GM23338 (cell line): ENCODE results near the gene CPNE8. TPM values are rescaled to one million over a fixed set of nuclear protein-coding genes. Genes with fewer than 3 reads are reported as not detected.

ENCODE experiments used
- ATAC-seq: fragments of 200-7000 bp; cut with Tn5 transposase; 3 replicates; pipeline ENCODE4 v1.9.1; 2020
- DNase-seq: peaks from one replicate; pipeline ENCODE4 v3.0.0-alpha.2; 2015; ENCODE audit warnings: low spot score
- H2AFZ ChIP-seq: fragments of 200-600 bp; sonication (generic); 2 replicates; pipeline ENCODE4 v1.8.0; 2016; ENCODE audit warnings: antibody characterized with exemption, mild to moderate bottlenecking, moderate library complexity
- H3F3A ChIP-seq: fragments of 200-600 bp; sonication (generic); replicated peaks from 2 replicates; pipeline ENCODE4 v1.8.0; 2017; ENCODE audit warnings: antibody characterized with exemption, mixed run types, low read depth
- H3K27ac ChIP-seq: fragments of 200-600 bp; sonication (generic); 2 replicates; pipeline ENCODE4 v1.6.1; 2016; ENCODE audit warnings: low read depth
- H3K27me3 ChIP-seq: fragments of 200-600 bp; sonication (generic); 2 replicates; pipeline ENCODE4 v1.8.0; 2016; ENCODE audit warnings: mild to moderate bottlenecking, mixed run types, moderate library complexity; ENCODE audit not compliant: insufficient read depth
- H3K36me3 ChIP-seq: fragments of 200-600 bp; sonication (generic); 2 replicates; pipeline ENCODE4 v1.8.0; 2016; ENCODE audit warnings: mild to moderate bottlenecking; ENCODE audit not compliant: insufficient read depth
- H3K4me1 ChIP-seq: fragments of 200-600 bp; sonication (generic); 2 replicates; pipeline ENCODE4 v1.8.0; 2016; ENCODE audit warnings: mild to moderate bottlenecking, moderate library complexity; ENCODE audit not compliant: insufficient read depth
- H3K4me2 ChIP-seq: fragments of 200-600 bp; sonication (generic); 2 replicates; pipeline ENCODE4 v1.7.1; 2017; ENCODE audit warnings: mixed run types
- H3K4me3 ChIP-seq: fragments of 200-600 bp; sonication (generic); 2 replicates; pipeline ENCODE4 v1.6.1; 2016; ENCODE audit warnings: mixed run types
- H3K79me2 ChIP-seq: fragments of 200-600 bp; sonication (generic); replicated peaks from 2 replicates; pipeline ENCODE4 v1.8.0; 2017; ENCODE audit warnings: mild to moderate bottlenecking; ENCODE audit not compliant: insufficient read depth
- H3K9me2 ChIP-seq: fragments of 200-600 bp; sonication (generic); 2 replicates; pipeline ENCODE4 v1.8.0; 2017; ENCODE audit not compliant: insufficient read depth
- H4K20me1 ChIP-seq: fragments of 200-600 bp; sonication (generic); replicated peaks from 2 replicates; pipeline ENCODE4 v1.8.0; 2017; ENCODE audit warnings: mild to moderate bottlenecking; ENCODE audit not compliant: insufficient read depth
- H3K27ac Mint-ChIP-seq: 2 replicates; pipeline ENCODE4 v1.8.0; 2020; ENCODE audit warnings: inconsistent platforms, mild to moderate bottlenecking, moderate library complexity, mixed read lengths
- H3K27me3 Mint-ChIP-seq: 3 replicates; pipeline ENCODE4 v1.8.0; 2022; ENCODE audit warnings: low read depth, mild to moderate bottlenecking, moderate library complexity, mixed read lengths, inconsistent platforms; ENCODE audit not compliant: insufficient read depth, poor library complexity
- H3K36me3 Mint-ChIP-seq: 3 replicates; pipeline ENCODE4 v1.8.0; 2021; ENCODE audit warnings: low read depth, mild to moderate bottlenecking, inconsistent platforms, moderate library complexity, mixed read lengths
- H3K4me1 Mint-ChIP-seq: 3 replicates; pipeline ENCODE4 v1.8.0; 2020; ENCODE audit warnings: mild to moderate bottlenecking, inconsistent platforms, mixed read lengths
- H3K4me3 Mint-ChIP-seq: 3 replicates; pipeline ENCODE4 v1.8.0; 2021; ENCODE audit warnings: moderate library complexity, mild to moderate bottlenecking, inconsistent platforms, mixed read lengths
- H3K9me3 Mint-ChIP-seq: 3 replicates; pipeline ENCODE4 v1.8.0; 2020; ENCODE audit warnings: moderate library complexity, mild to moderate bottlenecking, inconsistent platforms, mixed read lengths
- CREB1 ChIP-seq: fragments of 250-450 bp; sonication (Bioruptor Pico); IDR thresholded peaks from 2 replicates; pipeline ENCODE4 v1.5.0; 2020; ENCODE audit warnings: low read depth, mild to moderate bottlenecking, moderate library complexity
- EZH2phosphoT487 ChIP-seq: fragments of 200-600 bp; sonication (generic); IDR thresholded peaks from one replicate; pipeline ENCODE4 v1.8.1; 2018; ENCODE audit warnings: antibody characterized with exemption; ENCODE audit not compliant: unreplicated experiment
- STAT1 ChIP-seq: IDR thresholded peaks from one replicate; pipeline ENCODE4 v1.6.1; 2016; ENCODE audit warnings: antibody characterized with exemption; ENCODE audit not compliant: unreplicated experiment
- ZNF114 ChIP-seq: fragments of 250-450 bp; sonication (Bioruptor Pico); IDR thresholded peaks from 2 replicates; pipeline ENCODE4 v1.5.0; 2020; ENCODE audit warnings: mild to moderate bottlenecking, moderate library complexity
- ZNF331 ChIP-seq: fragments of 250-450 bp; sonication (Bioruptor Pico); IDR thresholded peaks from 2 replicates; pipeline ENCODE4 v1.5.0; 2020; ENCODE audit warnings: low read depth, mild to moderate bottlenecking, moderate library complexity
- polyA plus RNA-seq: library from polyadenylated mRNA; unstranded; fragments of >200 nt; fragmentation: Nextera tagmentation; extraction: Ambion mirVana; gene quantifications from 2 replicates; pipeline ENCODE4 v1.2.1, GENCODE V29; 2016
- total RNA-seq: library from RNA; depleted of rRNA; stranded (reverse); fragments of >200 nt; shearing (Covaris generic); gene quantifications from 2 replicates; pipeline ENCODE4 v1.2.3, GENCODE V29; 2014
- TF ChIP-seq, protein P1 (sequence below): fragments of 250-450 bp; sonication (Bioruptor Pico); IDR thresholded peaks from 2 replicates; pipeline ENCODE4 v1.5.0; 2020; ENCODE audit warnings: mild to moderate bottlenecking, moderate library complexity
- TF ChIP-seq, protein P2 (sequence below): IDR thresholded peaks from one replicate; pipeline ENCODE4 v1.6.1; 2018; ENCODE audit warnings: antibody characterized with exemption; ENCODE audit not compliant: unreplicated experiment
- TF ChIP-seq, protein P3 (sequence below), 2 experiments: fragments of 200-600 bp in 1 of 2; sonication (generic) in 1 of 2; conservative IDR thresholded peaks; 2 replicates each; pipeline versions ENCODE4 v1.5.1 to v1.6.1; 2016 to 2017; ENCODE audit warnings: antibody characterized with exemption in 2 of 2, low read depth in 2 of 2, mild to moderate bottlenecking in 2 of 2, moderate library complexity in 1 of 2
- TF ChIP-seq, protein P4 (sequence below): IDR thresholded peaks from 2 replicates; pipeline ENCODE4 v1.6.1; 2016; ENCODE audit warnings: antibody characterized with exemption

Gene CPNE8
- total and polyA plus RNA-seq, 2 experiments from 2014 or later, result 8.7 to 10.1 TPM

DNA sequence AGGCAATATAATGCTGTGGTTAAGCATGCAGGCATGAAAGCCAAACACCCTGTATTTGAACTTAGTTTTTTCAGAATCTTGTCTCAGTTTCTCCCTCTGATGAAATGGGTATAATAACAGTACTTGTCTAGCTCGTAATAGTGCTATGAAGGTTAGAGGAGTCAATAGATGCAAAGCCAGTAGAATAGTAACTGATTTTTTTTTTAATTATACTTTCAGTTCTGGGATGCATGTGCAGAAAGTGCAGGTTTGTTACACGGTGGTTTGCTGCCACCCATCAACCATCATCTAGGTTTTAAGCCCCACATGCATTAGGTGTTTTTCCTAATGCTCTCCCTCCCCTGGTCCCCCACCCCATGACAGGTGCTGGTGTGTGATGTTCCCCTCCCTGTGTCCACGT is 87.4 kb downstream of the CPNE8 start (continued):
- TF ChIP-seq, protein P1, sequence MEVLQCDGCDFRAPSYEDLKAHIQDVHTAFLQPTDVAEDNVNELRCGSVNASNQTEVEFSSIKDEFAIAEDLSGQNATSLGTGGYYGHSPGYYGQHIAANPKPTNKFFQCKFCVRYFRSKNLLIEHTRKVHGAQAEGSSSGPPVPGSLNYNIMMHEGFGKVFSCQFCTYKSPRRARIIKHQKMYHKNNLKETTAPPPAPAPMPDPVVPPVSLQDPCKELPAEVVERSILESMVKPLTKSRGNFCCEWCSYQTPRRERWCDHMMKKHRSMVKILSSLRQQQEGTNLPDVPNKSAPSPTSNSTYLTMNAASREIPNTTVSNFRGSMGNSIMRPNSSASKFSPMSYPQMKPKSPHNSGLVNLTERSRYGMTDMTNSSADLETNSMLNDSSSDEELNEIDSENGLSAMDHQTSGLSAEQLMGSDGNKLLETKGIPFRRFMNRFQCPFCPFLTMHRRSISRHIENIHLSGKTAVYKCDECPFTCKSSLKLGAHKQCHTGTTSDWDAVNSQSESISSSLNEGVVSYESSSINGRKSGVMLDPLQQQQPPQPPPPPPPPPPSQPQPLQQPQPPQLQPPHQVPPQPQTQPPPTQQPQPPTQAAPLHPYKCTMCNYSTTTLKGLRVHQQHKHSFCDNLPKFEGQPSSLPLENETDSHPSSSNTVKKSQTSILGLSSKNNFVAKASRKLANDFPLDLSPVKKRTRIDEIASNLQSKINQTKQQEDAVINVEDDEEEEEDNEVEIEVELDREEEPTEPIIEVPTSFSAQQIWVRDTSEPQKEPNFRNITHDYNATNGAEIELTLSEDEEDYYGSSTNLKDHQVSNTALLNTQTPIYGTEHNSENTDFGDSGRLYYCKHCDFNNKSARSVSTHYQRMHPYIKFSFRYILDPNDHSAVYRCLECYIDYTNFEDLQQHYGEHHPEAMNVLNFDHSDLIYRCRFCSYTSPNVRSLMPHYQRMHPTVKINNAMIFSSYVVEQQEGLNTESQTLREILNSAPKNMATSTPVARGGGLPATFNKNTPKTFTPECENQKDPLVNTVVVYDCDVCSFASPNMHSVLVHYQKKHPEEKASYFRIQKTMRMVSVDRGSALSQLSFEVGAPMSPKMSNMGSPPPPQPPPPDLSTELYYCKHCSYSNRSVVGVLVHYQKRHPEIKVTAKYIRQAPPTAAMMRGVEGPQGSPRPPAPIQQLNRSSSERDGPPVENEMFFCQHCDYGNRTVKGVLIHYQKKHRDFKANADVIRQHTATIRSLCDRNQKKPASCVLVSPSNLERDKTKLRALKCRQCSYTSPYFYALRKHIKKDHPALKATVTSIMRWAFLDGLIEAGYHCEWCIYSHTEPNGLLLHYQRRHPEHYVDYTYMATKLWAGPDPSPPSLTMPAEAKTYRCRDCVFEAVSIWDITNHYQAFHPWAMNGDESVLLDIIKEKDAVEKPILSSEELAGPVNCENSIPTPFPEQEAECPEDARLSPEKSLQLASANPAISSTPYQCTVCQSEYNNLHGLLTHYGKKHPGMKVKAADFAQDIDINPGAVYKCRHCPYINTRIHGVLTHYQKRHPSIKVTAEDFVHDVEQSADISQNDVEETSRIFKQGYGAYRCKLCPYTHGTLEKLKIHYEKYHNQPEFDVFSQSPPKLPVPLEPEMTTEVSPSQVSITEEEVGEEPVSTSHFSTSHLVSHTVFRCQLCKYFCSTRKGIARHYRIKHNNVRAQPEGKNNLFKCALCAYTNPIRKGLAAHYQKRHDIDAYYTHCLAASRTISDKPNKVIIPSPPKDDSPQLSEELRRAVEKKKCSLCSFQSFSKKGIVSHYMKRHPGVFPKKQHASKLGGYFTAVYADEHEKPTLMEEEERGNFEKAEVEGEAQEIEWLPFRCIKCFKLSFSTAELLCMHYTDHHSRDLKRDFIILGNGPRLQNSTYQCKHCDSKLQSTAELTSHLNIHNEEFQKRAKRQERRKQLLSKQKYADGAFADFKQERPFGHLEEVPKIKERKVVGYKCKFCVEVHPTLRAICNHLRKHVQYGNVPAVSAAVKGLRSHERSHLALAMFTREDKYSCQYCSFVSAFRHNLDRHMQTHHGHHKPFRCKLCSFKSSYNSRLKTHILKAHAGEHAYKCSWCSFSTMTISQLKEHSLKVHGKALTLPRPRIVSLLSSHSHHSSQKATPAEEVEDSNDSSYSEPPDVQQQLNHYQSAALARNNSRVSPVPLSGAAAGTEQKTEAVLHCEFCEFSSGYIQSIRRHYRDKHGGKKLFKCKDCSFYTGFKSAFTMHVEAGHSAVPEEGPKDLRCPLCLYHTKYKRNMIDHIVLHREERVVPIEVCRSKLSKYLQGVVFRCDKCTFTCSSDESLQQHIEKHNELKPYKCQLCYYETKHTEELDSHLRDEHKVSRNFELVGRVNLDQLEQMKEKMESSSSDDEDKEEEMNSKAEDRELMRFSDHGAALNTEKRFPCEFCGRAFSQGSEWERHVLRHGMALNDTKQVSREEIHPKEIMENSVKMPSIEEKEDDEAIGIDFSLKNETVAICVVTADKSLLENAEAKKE, result no peak
- TF ChIP-seq ZNF331 (no peak), CREB1 (CRISPR knock-in tag) (no peak)
- TF ChIP-seq, protein P2, sequence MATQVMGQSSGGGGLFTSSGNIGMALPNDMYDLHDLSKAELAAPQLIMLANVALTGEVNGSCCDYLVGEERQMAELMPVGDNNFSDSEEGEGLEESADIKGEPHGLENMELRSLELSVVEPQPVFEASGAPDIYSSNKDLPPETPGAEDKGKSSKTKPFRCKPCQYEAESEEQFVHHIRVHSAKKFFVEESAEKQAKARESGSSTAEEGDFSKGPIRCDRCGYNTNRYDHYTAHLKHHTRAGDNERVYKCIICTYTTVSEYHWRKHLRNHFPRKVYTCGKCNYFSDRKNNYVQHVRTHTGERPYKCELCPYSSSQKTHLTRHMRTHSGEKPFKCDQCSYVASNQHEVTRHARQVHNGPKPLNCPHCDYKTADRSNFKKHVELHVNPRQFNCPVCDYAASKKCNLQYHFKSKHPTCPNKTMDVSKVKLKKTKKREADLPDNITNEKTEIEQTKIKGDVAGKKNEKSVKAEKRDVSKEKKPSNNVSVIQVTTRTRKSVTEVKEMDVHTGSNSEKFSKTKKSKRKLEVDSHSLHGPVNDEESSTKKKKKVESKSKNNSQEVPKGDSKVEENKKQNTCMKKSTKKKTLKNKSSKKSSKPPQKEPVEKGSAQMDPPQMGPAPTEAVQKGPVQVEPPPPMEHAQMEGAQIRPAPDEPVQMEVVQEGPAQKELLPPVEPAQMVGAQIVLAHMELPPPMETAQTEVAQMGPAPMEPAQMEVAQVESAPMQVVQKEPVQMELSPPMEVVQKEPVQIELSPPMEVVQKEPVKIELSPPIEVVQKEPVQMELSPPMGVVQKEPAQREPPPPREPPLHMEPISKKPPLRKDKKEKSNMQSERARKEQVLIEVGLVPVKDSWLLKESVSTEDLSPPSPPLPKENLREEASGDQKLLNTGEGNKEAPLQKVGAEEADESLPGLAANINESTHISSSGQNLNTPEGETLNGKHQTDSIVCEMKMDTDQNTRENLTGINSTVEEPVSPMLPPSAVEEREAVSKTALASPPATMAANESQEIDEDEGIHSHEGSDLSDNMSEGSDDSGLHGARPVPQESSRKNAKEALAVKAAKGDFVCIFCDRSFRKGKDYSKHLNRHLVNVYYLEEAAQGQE, result no peak

DNA sequence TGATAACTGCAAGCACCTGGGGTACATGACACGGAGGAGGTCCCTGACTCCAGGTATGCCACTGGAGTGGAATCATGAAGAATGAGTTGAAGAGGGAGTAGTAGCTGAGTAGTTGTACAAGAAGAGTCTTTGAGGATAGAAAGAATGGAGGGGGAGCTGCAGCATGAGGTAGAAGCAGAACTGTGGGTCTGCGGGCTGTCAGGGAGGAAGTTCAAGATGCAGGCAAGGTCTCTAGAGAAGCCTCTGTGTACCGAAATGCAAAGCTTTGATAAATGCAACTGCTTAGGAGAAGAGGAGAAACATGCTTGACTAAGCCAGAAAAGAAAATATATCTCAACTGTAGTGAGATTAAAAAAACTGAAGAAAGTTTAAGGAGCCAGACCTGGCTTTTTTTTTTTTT is 91.5 kb downstream of the CPNE8 start:
- H3K36me3 Mint-ChIP-seq, result peaks cover 5% of the 10 kb centered on the region; the same call in 1 of the 3 replicates
- Histone ChIP-seq H3K4me3 (no peak overlapping the region), H3K4me2 (no peak overlapping the region), H3K36me3 (no peaks in the 10 kb centered on the region), H3K9me2 (no peaks in the 10 kb centered on the region), H3K79me2 (no peaks in the 10 kb centered on the region), H2AFZ (no peak overlapping the region), H3K27me3 (no peaks in the 10 kb centered on the region), H3K4me1 (no peaks in the 10 kb centered on the region), H4K20me1 (no peaks in the 10 kb centered on the region; the same call in 1 of the 2 replicates), H3K27ac (no peak overlapping the region), H3F3A (no peaks in the 10 kb centered on the region)
- H3K9me3 Mint-ChIP-seq, result no peaks in the 10 kb centered on the region
- no peak for ATAC-seq
- no peaks in the 10 kb centered on the region for H3K4me1 Mint-ChIP-seq
- no peak overlapping the region for H3K27ac Mint-ChIP-seq
- H3K27me3 Mint-ChIP-seq, result no peaks in the 10 kb centered on the region
- no peak overlapping the region for H3K4me3 Mint-ChIP-seq
- no peak for DNase-seq
- no peak for TF ChIP-seq EZH2phosphoT487
- no peak for TF ChIP-seq ZNF114 (CRISPR knock-in tag)
- TF ChIP-seq, protein P3, sequence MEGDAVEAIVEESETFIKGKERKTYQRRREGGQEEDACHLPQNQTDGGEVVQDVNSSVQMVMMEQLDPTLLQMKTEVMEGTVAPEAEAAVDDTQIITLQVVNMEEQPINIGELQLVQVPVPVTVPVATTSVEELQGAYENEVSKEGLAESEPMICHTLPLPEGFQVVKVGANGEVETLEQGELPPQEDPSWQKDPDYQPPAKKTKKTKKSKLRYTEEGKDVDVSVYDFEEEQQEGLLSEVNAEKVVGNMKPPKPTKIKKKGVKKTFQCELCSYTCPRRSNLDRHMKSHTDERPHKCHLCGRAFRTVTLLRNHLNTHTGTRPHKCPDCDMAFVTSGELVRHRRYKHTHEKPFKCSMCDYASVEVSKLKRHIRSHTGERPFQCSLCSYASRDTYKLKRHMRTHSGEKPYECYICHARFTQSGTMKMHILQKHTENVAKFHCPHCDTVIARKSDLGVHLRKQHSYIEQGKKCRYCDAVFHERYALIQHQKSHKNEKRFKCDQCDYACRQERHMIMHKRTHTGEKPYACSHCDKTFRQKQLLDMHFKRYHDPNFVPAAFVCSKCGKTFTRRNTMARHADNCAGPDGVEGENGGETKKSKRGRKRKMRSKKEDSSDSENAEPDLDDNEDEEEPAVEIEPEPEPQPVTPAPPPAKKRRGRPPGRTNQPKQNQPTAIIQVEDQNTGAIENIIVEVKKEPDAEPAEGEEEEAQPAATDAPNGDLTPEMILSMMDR (conservative IDR thresholded peaks at IDR 0.05; ENCODE audit: low read depth in 2 of 2), result no peak
- no peak for TF ChIP-seq CREB1 (CRISPR knock-in tag)
- no peak for TF ChIP-seq STAT1
- TF ChIP-seq, protein P4, sequence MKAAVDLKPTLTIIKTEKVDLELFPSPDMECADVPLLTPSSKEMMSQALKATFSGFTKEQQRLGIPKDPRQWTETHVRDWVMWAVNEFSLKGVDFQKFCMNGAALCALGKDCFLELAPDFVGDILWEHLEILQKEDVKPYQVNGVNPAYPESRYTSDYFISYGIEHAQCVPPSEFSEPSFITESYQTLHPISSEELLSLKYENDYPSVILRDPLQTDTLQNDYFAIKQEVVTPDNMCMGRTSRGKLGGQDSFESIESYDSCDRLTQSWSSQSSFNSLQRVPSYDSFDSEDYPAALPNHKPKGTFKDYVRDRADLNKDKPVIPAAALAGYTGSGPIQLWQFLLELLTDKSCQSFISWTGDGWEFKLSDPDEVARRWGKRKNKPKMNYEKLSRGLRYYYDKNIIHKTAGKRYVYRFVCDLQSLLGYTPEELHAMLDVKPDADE, result no peak
